Activated T-cell treated with anti-CD3 and anti-CD28 coated beads for 48 hours (primary cell): Measurements from ENCODE around the gene EDEM2.
"Not testable (repeated sequence)": the region's sequence is repeated elsewhere in the genome, so short reads cannot be mapped to it uniquely, and the experiment has no call there.

Source experiments
- DNase-seq: peaks from one replicate; pipeline ENCODE4 v3.0.0-alpha.2; 2020; ENCODE audit warnings: low read depth

EDEM2 gene

GRCh38 chr20:35085477-35086225 lies 61.5 kb downstream of the EDEM2 start:
- no peak for DNase-seq

GRCh38 chr20:35084998-35085397 lies 62.1 kb downstream of the EDEM2 start:
- no peak for DNase-seq

GRCh38 chr20:35080348-35080642 lies 66.8 kb downstream of the EDEM2 start:
- not testable (repeated sequence) for DNase-seq

GRCh38 chr20:35079472-35080347 lies 67.4 kb downstream of the EDEM2 start:
- DNase-seq: no peak

- DNase-seq: no peak
These were observed 69.3 kb downstream of the EDEM2 start for GRCh38 chr20:35077872-35078271.

GRCh38 chr20:35077341-35077740 lies 69.8 kb downstream of the EDEM2 start:
- no peak for DNase-seq

GRCh38 chr20:35071436-35072153 lies 75.5 kb downstream of the EDEM2 start:
- not testable (repeated sequence) for DNase-seq

- DNase-seq: no peak
These were observed 80.9 kb downstream of the EDEM2 start for GRCh38 chr20:35066194-35066593.
